Dermis lymphatic vessel endothelial cell (primary cell): ENCODE data around the gene USH1G. TPM values are rescaled to one million over a fixed set of nuclear protein-coding genes. Genes with fewer than 3 reads are reported as not detected.

Source experiments
- total RNA-seq: library from RNA; depleted of rRNA; stranded (reverse); fragments of >200 nt; gene quantifications from 2 replicates; pipeline ENCODE4 v1.2.1, GENCODE V29; 2014

USH1G gene
- total RNA-seq = not detected in 2 replicates

DNA sequence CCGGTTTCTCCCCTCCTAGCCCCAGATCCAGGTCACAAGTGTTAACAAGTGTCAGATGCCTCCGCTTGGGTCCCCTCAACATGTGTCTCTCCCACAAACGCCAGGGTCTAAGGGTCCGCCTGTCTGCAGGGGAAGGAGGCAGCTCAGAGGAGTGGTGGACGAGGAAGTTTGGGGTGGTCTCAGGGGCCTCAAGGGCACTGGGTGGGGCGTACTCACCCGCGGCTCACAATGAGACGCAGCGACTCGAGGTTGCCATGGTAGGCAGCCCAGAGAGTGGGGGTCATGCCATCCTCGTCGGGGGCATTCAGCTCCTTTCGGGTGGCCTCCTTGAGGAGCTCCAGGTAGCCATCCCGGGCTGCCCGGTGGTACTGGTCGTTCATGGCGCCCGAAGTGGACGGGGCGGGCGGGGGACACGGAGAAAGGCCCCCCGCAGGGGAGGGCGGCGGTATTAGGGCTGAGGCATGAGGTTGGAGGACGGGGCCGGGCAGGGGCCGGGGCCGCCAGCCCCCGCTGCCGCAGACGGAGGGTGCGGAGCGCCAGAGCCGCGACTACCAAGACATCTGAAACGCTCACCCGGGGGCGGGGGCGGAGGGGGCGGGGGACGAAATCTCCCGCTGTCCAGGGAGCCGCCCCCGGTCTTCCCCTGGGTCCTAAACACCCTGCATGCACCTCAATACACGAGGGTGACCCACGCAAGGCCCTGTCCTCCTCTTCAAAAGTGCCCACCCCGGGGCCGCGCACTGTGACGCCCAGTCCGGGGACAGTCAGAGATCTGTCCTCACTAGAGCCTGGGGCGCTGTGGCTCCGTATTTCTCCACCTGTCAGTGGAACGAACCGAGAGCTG, at the start of gene USH1G:
USH1G (minus strand) TSS at position 562 of the 844 bp plus-strand sequence; CDS start at position 380, 182 bp downstream.

DNA sequence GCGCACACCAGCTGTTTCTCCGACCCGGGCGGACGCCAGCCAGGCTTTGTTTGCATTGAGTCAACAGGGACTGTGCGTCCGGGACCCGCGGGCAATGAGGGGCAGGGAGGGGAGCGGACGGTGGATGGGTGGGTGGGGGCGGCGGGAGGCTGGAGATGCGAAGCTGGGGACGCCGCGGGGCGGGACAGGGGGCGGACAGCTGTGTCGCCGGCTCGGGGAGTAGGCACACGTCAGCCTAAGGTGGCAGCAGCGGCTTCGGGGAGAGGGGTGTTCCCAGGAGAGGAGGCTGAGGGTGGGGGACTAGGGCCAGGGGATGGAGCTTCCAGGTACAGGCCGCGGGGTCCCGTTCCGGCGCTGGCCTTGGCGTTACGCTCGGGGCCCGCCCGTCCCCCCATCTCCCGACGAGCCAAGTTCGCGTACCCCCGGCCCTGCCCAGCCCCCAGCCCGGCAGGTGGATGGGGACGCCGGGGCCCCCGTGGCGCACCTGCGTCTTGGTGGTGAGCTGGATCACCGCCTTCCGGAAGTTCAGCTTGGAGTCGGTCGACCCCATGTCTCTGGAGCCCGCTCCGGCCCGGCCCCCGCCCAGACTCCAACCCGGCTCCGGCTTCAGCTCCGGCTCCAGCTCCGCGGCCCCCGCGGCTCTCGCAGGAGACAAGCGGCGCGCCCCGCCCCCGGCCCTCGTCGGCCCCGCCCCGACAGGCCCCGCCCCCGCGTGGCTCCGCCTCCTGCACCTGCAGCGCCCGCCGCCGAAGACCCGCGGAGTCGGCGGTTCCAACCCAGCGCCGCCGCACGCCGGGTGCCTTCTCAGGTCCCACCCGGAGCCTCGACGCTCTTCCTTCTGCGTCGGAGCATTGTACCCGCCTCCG, 49.3 kb upstream of the USH1G start, which contains the start of gene HID1:
HID1 (minus strand) TSS at position 653 of the 866 bp plus-strand sequence; CDS start at position 550, 103 bp downstream.

DNA sequence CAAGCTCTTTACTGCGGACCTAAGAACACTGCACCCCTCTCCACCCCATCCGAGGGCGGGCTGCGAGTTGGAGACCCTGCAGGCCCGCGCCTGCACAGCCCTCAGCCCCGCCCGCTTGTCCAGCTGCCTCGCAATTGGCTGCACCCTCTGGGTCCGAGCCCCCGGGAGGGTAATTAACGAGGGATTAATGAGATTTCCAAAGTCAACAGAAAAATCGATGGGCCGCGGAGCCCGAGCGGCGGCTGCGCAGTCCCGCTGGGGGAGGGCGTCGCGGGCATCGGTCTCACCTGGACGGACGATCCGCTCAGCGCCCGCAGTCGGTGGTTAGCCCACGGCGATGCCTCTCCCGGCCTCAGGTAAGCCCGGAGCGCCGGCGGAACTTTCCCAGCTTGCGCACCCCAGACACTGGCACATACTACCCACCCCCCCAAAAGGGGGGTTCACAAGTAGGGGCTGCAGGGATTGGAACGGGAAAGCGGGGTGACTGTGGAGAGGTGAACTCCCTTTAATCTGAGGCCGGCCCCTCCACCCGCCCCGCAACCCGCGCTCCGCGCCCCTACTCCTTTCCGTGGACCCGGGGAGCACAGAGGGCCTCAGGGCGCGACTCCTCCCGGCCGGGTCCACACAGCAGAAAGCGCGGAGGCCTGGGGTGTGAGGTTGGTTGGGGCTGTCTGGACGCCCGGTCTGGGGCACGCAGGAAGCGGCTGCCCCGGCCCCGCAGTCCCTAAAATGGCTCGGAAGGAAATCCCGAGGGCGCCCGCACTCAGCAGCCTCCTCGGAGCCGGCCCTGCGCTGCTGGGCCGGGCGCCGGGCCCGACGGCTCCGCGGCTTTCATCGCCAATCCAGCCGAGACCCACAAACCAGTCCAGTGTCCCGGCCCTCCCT, 12.8 kb upstream of the USH1G start, which contains the start of gene OTOP3:
OTOP3 (plus strand) TSS at position 314 of the 885 bp plus-strand sequence; CDS start at position 338, 24 bp downstream.

GRCh38 chr17:74924250-74924948, 1.3 kb upstream of the USH1G start, which contains the start of gene OTOP2:
Gene OTOP2 (plus strand): TSS chr17:74924273. CDS start chr17:74924633, 360 bp downstream.

GRCh38 chr17:74892974-74893911, 29.8 kb downstream of the USH1G start, which contains the start of gene FADS6:
Gene FADS6 (minus strand): TSS chr17:74893633. CDS start chr17:74893595, 38 bp downstream.

GRCh38 chr17:74872313-74873036, 50.6 kb downstream of the USH1G start, which contains the start of gene FDXR:
Gene FDXR (minus strand): TSS chr17:74872994. CDS start chr17:74872944, 50 bp downstream.

Other genes with a start within 250 kb of the USH1G start
- not detected in 2 replicates for gene CD300LF, start 210.3 kb downstream of the USH1G start, total RNA-seq
- gene RAB37, start 186.0 kb downstream of the USH1G start, total RNA-seq = 0.22 and 0.26 TPM in 2 replicates
- gene NHERF1, start 174.6 kb downstream of the USH1G start, total RNA-seq = 4.2 and 5.8 TPM in 2 replicates
- gene NAT9, start 146.9 kb downstream of the USH1G start, total RNA-seq = 23.4 and 25.4 TPM in 2 replicates
- under 0.01 TPM in 1 of 2 replicates, not detected in the other for gene GRIN2C, start 63.4 kb downstream of the USH1G start, total RNA-seq
- gene FDXR, start 50.3 kb downstream of the USH1G start, total RNA-seq = 19.3 and 20.4 TPM in 2 replicates
- gene FADS6, start 29.6 kb downstream of the USH1G start, total RNA-seq = not detected in 2 replicates
- gene OTOP2, start 1.0 kb upstream of the USH1G start, total RNA-seq = not detected in 2 replicates
- gene OTOP3, start 12.6 kb upstream of the USH1G start, total RNA-seq = not detected in 2 replicates
- gene HID1, start 49.5 kb upstream of the USH1G start, total RNA-seq = 41.6 and 45.6 TPM in 2 replicates
- 4.3 and 7.0 TPM in 2 replicates for gene CDR2L, start 64.4 kb upstream of the USH1G start, total RNA-seq
- 17.1 and 18.3 TPM in 2 replicates for gene MRPL58, start 89.4 kb upstream of the USH1G start, total RNA-seq
- 202 and 234 TPM in 2 replicates for gene ATP5PD, start 123.7 kb upstream of the USH1G start, total RNA-seq
- 10.2 and 11.6 TPM in 2 replicates for gene KCTD2, start 124.0 kb upstream of the USH1G start, total RNA-seq
- gene SLC16A5, start 164.7 kb upstream of the USH1G start, total RNA-seq = 5.0 and 5.2 TPM in 2 replicates
- gene ARMC7, start 186.7 kb upstream of the USH1G start, total RNA-seq = 2.4 and 5.8 TPM in 2 replicates
- gene NT5C, start 208.5 kb upstream of the USH1G start, total RNA-seq = 38.9 and 67.3 TPM in 2 replicates
- gene JPT1, start 231.3 kb upstream of the USH1G start, total RNA-seq = 41.5 and 64.9 TPM in 2 replicates